Middle frontal gyrus (tissue), 1 donor: ENCODE data around the gene MAP3K10.

Source experiments
- DNase-seq: peaks from one replicate; pipeline ENCODE4 v3.0.0-alpha.2; 2015; ENCODE audit warnings: low spot score; ENCODE audit errors: extremely low spot score

Gene MAP3K10

GRCh38 chr19:40247735-40248262 lies 56.6 kb downstream of the MAP3K10 start:
- DNase-seq: no peak

- no peak for DNase-seq
Measured at GRCh38 chr19:40249201-40249600, 58.0 kb downstream of the MAP3K10 start.

GRCh38 chr19:40249781-40250180 lies 58.6 kb downstream of the MAP3K10 start:
- DNase-seq: no peak

- DNase-seq: no peak
Measured at GRCh38 chr19:40251244-40251643, 60.0 kb downstream of the MAP3K10 start.

- no peak for DNase-seq
Measured at GRCh38 chr19:40251991-40252390, 60.8 kb downstream of the MAP3K10 start.

GRCh38 chr19:40252395-40252794 lies 61.2 kb downstream of the MAP3K10 start:
- no peak for DNase-seq

- no peak for DNase-seq
Measured at GRCh38 chr19:40253611-40254092, 62.4 kb downstream of the MAP3K10 start.

- DNase-seq: no peak
Measured at GRCh38 chr19:40254714-40255418, 63.6 kb downstream of the MAP3K10 start.

GRCh38 chr19:40255619-40256166 lies 64.5 kb downstream of the MAP3K10 start:
- DNase-seq: no peak

GRCh38 chr19:40256512-40256911 lies 65.3 kb downstream of the MAP3K10 start:
- DNase-seq: no peak

GRCh38 chr19:40257096-40257517 lies 65.9 kb downstream of the MAP3K10 start:
- DNase-seq: no peak

GRCh38 chr19:40261631-40262030 lies 70.4 kb downstream of the MAP3K10 start:
- no peak for DNase-seq

GRCh38 chr19:40262422-40262821 lies 71.2 kb downstream of the MAP3K10 start:
- DNase-seq: no peak

- no peak for DNase-seq
Measured at GRCh38 chr19:40263440-40264313, 72.5 kb downstream of the MAP3K10 start.

- no peak for DNase-seq
Measured at GRCh38 chr19:40264314-40265054, 73.3 kb downstream of the MAP3K10 start.
